GM23338 (cell line): ENCODE data around the gene PPARD. TPM values are rescaled to one million over a fixed set of nuclear protein-coding genes. Genes with fewer than 3 reads are reported as not detected.

Experiments used
- ATAC-seq: fragments of 200-7000 bp; cut with Tn5 transposase; 3 replicates; pipeline ENCODE4 v1.9.1; 2020
- DNase-seq: peaks from one replicate; pipeline ENCODE4 v3.0.0-alpha.2; 2015; ENCODE audit warnings: low spot score
- H2AFZ ChIP-seq: fragments of 200-600 bp; sonication (generic); 2 replicates; pipeline ENCODE4 v1.8.0; 2016; ENCODE audit warnings: antibody characterized with exemption, mild to moderate bottlenecking, moderate library complexity
- H3F3A ChIP-seq: fragments of 200-600 bp; sonication (generic); replicated peaks from 2 replicates; pipeline ENCODE4 v1.8.0; 2017; ENCODE audit warnings: antibody characterized with exemption, mixed run types, low read depth
- H3K27ac ChIP-seq: fragments of 200-600 bp; sonication (generic); 2 replicates; pipeline ENCODE4 v1.6.1; 2016; ENCODE audit warnings: low read depth
- H3K27me3 ChIP-seq: fragments of 200-600 bp; sonication (generic); 2 replicates; pipeline ENCODE4 v1.8.0; 2016; ENCODE audit warnings: mild to moderate bottlenecking, mixed run types, moderate library complexity; ENCODE audit not compliant: insufficient read depth
- H3K36me3 ChIP-seq: fragments of 200-600 bp; sonication (generic); 2 replicates; pipeline ENCODE4 v1.8.0; 2016; ENCODE audit warnings: mild to moderate bottlenecking; ENCODE audit not compliant: insufficient read depth
- H3K4me1 ChIP-seq: fragments of 200-600 bp; sonication (generic); 2 replicates; pipeline ENCODE4 v1.8.0; 2016; ENCODE audit warnings: mild to moderate bottlenecking, moderate library complexity; ENCODE audit not compliant: insufficient read depth
- H3K4me2 ChIP-seq: fragments of 200-600 bp; sonication (generic); 2 replicates; pipeline ENCODE4 v1.7.1; 2017; ENCODE audit warnings: mixed run types
- H3K4me3 ChIP-seq: fragments of 200-600 bp; sonication (generic); 2 replicates; pipeline ENCODE4 v1.6.1; 2016; ENCODE audit warnings: mixed run types
- H3K79me2 ChIP-seq: fragments of 200-600 bp; sonication (generic); replicated peaks from 2 replicates; pipeline ENCODE4 v1.8.0; 2017; ENCODE audit warnings: mild to moderate bottlenecking; ENCODE audit not compliant: insufficient read depth
- H3K9me2 ChIP-seq: fragments of 200-600 bp; sonication (generic); 2 replicates; pipeline ENCODE4 v1.8.0; 2017; ENCODE audit not compliant: insufficient read depth
- H4K20me1 ChIP-seq: fragments of 200-600 bp; sonication (generic); replicated peaks from 2 replicates; pipeline ENCODE4 v1.8.0; 2017; ENCODE audit warnings: mild to moderate bottlenecking; ENCODE audit not compliant: insufficient read depth
- H3K27ac Mint-ChIP-seq: 2 replicates; pipeline ENCODE4 v1.8.0; 2020; ENCODE audit warnings: inconsistent platforms, mild to moderate bottlenecking, moderate library complexity, mixed read lengths
- H3K27me3 Mint-ChIP-seq: 3 replicates; pipeline ENCODE4 v1.8.0; 2022; ENCODE audit warnings: low read depth, mild to moderate bottlenecking, moderate library complexity, mixed read lengths, inconsistent platforms; ENCODE audit not compliant: insufficient read depth, poor library complexity
- H3K36me3 Mint-ChIP-seq: 3 replicates; pipeline ENCODE4 v1.8.0; 2021; ENCODE audit warnings: low read depth, mild to moderate bottlenecking, inconsistent platforms, moderate library complexity, mixed read lengths
- H3K4me1 Mint-ChIP-seq: 3 replicates; pipeline ENCODE4 v1.8.0; 2020; ENCODE audit warnings: mild to moderate bottlenecking, inconsistent platforms, mixed read lengths
- H3K4me3 Mint-ChIP-seq: 3 replicates; pipeline ENCODE4 v1.8.0; 2021; ENCODE audit warnings: moderate library complexity, mild to moderate bottlenecking, inconsistent platforms, mixed read lengths
- H3K9me3 Mint-ChIP-seq: 3 replicates; pipeline ENCODE4 v1.8.0; 2020; ENCODE audit warnings: moderate library complexity, mild to moderate bottlenecking, inconsistent platforms, mixed read lengths
- ETS1 ChIP-seq: IDR thresholded peaks from 2 replicates; pipeline ENCODE4 v1.6.1; 2016; ENCODE audit warnings: antibody characterized with exemption
- EZH2phosphoT487 ChIP-seq: fragments of 200-600 bp; sonication (generic); IDR thresholded peaks from one replicate; pipeline ENCODE4 v1.8.1; 2018; ENCODE audit warnings: antibody characterized with exemption; ENCODE audit not compliant: unreplicated experiment
- NANOG ChIP-seq: IDR thresholded peaks from 2 replicates; pipeline ENCODE4 v1.6.1; 2016; ENCODE audit warnings: antibody characterized with exemption, borderline replicate concordance
- POLR2AphosphoS5 ChIP-seq: IDR thresholded peaks from 2 replicates; pipeline ENCODE4 v1.6.1; 2016; ENCODE audit warnings: antibody characterized with exemption, low read depth
- ZNF331 ChIP-seq: fragments of 250-450 bp; sonication (Bioruptor Pico); IDR thresholded peaks from 2 replicates; pipeline ENCODE4 v1.5.0; 2020; ENCODE audit warnings: low read depth, mild to moderate bottlenecking, moderate library complexity
- polyA plus RNA-seq: library from polyadenylated mRNA; unstranded; fragments of >200 nt; fragmentation: Nextera tagmentation; extraction: Ambion mirVana; gene quantifications from 2 replicates; pipeline ENCODE4 v1.2.1, GENCODE V29; 2016
- total RNA-seq: library from RNA; depleted of rRNA; stranded (reverse); fragments of >200 nt; shearing (Covaris generic); gene quantifications from 2 replicates; pipeline ENCODE4 v1.2.3, GENCODE V29; 2014
- TF ChIP-seq, protein P1 (sequence below): fragments of 250-450 bp; sonication (Bioruptor Pico); IDR thresholded peaks from 2 replicates; pipeline ENCODE4 v1.5.0; 2020; ENCODE audit warnings: mild to moderate bottlenecking, moderate library complexity

Gene PPARD
- total and polyA plus RNA-seq, 2 experiments from 2014 or later, result 5.1 to 9.7 TPM

- no peak overlapping the region for H3K27ac ChIP-seq
- H4K20me1 ChIP-seq, result 0 out of 2 replicates have a peak, but pooled peaks cover 3% of the 10 kb centered on the region
- no peaks in the 10 kb centered on the region for H3K36me3 ChIP-seq
- H3K27ac Mint-ChIP-seq, result no peak overlapping the region
- H3K79me2 ChIP-seq, result no peaks in the 10 kb centered on the region; the same call in 1 of the 2 replicates
- H2AFZ ChIP-seq, result no peak overlapping the region
- H3K9me3 Mint-ChIP-seq, result no peaks in the 10 kb centered on the region
- H3K4me3 ChIP-seq, result no peak overlapping the region
- H3K4me3 Mint-ChIP-seq, result no peak overlapping the region
- H3K27me3 Mint-ChIP-seq, result peaks cover 3% of the 10 kb centered on the region
- H3K36me3 Mint-ChIP-seq, result no peaks in the 10 kb centered on the region
- H3K4me1 ChIP-seq, result peaks cover 3% of the 10 kb centered on the region; the same call in 1 of the 2 replicates
- H3K4me2 ChIP-seq, result no peak overlapping the region
- no peak for TF ChIP-seq ETS1
- TF ChIP-seq NANOG, result no peak
- DNase-seq (no peak), ATAC-seq (no peak)
- no peaks in the 10 kb centered on the region for H3F3A ChIP-seq
- H3K4me1 Mint-ChIP-seq, result peaks cover 14% of the 10 kb centered on the region
- no peaks in the 10 kb centered on the region for H3K27me3 ChIP-seq
- no peaks in the 10 kb centered on the region for H3K9me2 ChIP-seq
Measured at GRCh38 chr6:35368038-35368887, 25.9 kb downstream of the PPARD start.

GRCh38 chr6:35370124-35370741 is 27.9 kb downstream of the PPARD start:
- Histone ChIP-seq H3K27me3 (no peaks in the 10 kb centered on the region), H3K36me3 (no peaks in the 10 kb centered on the region), H3K9me2 (no peaks in the 10 kb centered on the region), H3K4me2 (no peak overlapping the region), H4K20me1 (peaks cover 3% of the 10 kb centered on the region; the same call in 1 of the 2 replicates), H3K79me2 (no peaks in the 10 kb centered on the region; the same call in 1 of the 2 replicates), H3K4me3 (no peak overlapping the region), H3K4me1 (no peaks in the 10 kb centered on the region), H3K27ac (no peak overlapping the region), H2AFZ (no peak overlapping the region), H3F3A (no peaks in the 10 kb centered on the region)
- H3K9me3 Mint-ChIP-seq, result no peaks in the 10 kb centered on the region
- peaks cover 2% of the 10 kb centered on the region for H3K27me3 Mint-ChIP-seq
- no peak for ATAC-seq
- H3K27ac Mint-ChIP-seq, result no peak overlapping the region
- H3K36me3 Mint-ChIP-seq, result no peaks in the 10 kb centered on the region
- no peak overlapping the region for H3K4me3 Mint-ChIP-seq
- TF ChIP-seq POLR2AphosphoS5 (no peak), EZH2phosphoT487 (no peak), ZNF331 (CRISPR knock-in tag) (no peak)
- TF ChIP-seq, protein P1, sequence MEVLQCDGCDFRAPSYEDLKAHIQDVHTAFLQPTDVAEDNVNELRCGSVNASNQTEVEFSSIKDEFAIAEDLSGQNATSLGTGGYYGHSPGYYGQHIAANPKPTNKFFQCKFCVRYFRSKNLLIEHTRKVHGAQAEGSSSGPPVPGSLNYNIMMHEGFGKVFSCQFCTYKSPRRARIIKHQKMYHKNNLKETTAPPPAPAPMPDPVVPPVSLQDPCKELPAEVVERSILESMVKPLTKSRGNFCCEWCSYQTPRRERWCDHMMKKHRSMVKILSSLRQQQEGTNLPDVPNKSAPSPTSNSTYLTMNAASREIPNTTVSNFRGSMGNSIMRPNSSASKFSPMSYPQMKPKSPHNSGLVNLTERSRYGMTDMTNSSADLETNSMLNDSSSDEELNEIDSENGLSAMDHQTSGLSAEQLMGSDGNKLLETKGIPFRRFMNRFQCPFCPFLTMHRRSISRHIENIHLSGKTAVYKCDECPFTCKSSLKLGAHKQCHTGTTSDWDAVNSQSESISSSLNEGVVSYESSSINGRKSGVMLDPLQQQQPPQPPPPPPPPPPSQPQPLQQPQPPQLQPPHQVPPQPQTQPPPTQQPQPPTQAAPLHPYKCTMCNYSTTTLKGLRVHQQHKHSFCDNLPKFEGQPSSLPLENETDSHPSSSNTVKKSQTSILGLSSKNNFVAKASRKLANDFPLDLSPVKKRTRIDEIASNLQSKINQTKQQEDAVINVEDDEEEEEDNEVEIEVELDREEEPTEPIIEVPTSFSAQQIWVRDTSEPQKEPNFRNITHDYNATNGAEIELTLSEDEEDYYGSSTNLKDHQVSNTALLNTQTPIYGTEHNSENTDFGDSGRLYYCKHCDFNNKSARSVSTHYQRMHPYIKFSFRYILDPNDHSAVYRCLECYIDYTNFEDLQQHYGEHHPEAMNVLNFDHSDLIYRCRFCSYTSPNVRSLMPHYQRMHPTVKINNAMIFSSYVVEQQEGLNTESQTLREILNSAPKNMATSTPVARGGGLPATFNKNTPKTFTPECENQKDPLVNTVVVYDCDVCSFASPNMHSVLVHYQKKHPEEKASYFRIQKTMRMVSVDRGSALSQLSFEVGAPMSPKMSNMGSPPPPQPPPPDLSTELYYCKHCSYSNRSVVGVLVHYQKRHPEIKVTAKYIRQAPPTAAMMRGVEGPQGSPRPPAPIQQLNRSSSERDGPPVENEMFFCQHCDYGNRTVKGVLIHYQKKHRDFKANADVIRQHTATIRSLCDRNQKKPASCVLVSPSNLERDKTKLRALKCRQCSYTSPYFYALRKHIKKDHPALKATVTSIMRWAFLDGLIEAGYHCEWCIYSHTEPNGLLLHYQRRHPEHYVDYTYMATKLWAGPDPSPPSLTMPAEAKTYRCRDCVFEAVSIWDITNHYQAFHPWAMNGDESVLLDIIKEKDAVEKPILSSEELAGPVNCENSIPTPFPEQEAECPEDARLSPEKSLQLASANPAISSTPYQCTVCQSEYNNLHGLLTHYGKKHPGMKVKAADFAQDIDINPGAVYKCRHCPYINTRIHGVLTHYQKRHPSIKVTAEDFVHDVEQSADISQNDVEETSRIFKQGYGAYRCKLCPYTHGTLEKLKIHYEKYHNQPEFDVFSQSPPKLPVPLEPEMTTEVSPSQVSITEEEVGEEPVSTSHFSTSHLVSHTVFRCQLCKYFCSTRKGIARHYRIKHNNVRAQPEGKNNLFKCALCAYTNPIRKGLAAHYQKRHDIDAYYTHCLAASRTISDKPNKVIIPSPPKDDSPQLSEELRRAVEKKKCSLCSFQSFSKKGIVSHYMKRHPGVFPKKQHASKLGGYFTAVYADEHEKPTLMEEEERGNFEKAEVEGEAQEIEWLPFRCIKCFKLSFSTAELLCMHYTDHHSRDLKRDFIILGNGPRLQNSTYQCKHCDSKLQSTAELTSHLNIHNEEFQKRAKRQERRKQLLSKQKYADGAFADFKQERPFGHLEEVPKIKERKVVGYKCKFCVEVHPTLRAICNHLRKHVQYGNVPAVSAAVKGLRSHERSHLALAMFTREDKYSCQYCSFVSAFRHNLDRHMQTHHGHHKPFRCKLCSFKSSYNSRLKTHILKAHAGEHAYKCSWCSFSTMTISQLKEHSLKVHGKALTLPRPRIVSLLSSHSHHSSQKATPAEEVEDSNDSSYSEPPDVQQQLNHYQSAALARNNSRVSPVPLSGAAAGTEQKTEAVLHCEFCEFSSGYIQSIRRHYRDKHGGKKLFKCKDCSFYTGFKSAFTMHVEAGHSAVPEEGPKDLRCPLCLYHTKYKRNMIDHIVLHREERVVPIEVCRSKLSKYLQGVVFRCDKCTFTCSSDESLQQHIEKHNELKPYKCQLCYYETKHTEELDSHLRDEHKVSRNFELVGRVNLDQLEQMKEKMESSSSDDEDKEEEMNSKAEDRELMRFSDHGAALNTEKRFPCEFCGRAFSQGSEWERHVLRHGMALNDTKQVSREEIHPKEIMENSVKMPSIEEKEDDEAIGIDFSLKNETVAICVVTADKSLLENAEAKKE (CRISPR knock-in tag), result no peak
- peaks cover 12% of the 10 kb centered on the region for H3K4me1 Mint-ChIP-seq
- DNase-seq, result no peak
